Measurements from ENCODE around the gene ACOX3.

The ACOX3 gene

GRCh38 chr4:8467016-8467415, 26.5 kb upstream of the ACOX3 start:
- DNase-seq (ENCODE audit: low spot score): no peak

DNA sequence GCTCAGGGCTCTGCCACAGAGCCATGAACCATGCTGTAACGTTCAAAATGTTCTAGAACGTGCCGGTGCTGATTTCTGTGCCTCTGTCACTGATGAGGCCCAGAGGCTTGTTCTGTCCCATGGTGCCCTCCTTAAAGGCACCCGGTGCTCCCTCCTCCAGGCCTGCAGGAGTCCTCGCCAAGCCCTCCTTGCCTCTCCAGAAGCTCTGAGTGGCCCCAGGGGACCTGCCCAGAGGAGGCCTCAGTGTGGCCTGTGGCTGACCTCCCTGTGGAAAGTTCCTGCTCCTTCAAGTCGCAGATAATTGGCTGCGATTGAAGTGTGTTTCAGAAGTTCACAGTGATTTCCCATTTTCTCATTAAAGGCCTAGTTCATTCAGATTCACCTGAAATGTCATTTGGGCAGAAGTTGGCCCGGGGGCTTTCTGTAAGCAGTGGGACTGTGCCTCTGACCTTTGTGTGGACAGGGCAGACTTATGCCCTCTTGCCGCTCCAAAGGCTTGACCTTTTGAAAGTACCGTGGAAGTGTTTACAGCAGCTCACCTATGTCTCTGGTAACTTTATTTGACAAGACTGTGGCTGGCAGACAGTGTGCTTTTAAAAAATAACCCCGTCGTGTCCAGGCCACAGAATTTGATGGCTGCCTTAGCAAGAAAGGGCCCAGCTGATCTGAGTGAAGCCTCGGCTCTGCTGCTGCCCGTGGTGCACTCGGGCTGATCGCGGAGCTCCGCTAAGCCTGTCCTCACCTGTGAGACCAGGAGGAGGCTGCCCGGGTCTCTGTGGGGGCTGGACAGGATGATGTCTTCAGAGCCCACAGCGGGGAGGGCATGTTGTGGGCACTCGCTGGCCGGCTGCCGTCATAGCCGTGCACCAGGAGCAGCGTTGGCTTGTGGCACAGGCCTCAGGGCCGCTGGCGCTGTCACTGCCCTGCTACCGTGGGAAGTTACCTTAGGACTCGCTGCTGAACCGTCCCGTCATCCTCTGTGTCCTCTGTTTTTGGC, 25.4 kb upstream of the ACOX3 start:
- DNase-seq (ENCODE audit: low spot score): no peak

GRCh38 chr4:8464381-8464780, 23.9 kb upstream of the ACOX3 start:
- no peak for DNase-seq (ENCODE audit: low spot score)

DNA sequence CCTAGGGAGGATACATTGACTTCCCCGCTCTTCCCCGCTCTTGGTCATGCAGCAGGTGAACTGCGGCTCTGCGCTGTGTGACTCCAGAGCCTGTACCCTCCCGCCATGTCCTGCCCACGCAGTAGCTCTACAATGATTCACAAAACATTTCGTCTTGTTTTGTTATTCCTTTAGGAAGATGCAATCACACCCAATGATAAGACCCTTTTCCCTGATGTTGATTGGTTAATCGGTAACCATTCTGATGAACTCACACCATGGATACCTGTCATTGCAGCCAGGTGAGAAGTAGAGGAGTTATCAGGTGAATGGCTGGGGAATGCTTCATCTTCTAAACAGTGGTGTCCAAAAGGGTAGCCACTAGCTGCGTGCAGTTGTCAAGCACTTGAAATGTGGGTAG, 23.3 kb upstream of the ACOX3 start:
- DNase-seq (ENCODE audit: low spot score): no peak

- DNase-seq (ENCODE audit: low spot score): no peak
Observed at GRCh38 chr4:8461616-8462015, 21.1 kb upstream of the ACOX3 start.

- no peak for DNase-seq (ENCODE audit: low spot score)
Observed at GRCh38 chr4:8461086-8461485, 20.6 kb upstream of the ACOX3 start.

GRCh38 chr4:8459867-8460445, 19.4 kb upstream of the ACOX3 start:
- DNase-seq (ENCODE audit: low spot score): no peak

DNA sequence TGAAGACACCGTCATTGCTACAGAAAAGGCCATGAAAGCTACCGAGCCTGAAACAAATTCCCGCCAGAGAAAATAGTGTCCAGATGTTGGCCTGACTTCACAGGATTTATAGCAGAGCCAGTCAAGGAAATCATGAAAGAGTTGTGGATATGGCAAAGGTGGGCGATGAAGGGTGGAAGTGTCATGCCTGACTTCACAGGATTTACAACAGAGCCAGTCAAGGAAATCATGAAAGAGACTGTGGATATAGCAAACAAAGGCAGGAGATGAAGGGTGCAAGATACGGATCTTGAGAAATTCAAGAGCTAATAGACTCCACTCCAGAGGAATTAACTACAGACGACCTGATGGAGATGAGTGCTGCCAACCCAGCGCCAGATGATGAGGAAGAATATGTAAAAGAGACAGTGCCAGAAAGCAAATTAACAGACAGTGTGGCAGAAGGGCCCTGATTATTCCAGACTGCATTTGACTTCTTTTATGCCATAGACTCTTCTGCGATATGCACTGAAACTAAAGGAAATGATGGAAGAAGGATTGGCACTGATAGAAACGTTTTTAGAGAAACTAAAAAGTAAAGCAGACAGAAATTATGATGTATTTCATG, 17.2 kb upstream of the ACOX3 start:
- DNase-seq (ENCODE audit: low spot score): no peak

- no peak for DNase-seq (ENCODE audit: low spot score)
Observed at GRCh38 chr4:8453957-8454356, 13.4 kb upstream of the ACOX3 start.

GRCh38 chr4:8451440-8452182, 11.1 kb upstream of the ACOX3 start:
- DNase-seq (ENCODE audit: low spot score): no peak

DNA sequence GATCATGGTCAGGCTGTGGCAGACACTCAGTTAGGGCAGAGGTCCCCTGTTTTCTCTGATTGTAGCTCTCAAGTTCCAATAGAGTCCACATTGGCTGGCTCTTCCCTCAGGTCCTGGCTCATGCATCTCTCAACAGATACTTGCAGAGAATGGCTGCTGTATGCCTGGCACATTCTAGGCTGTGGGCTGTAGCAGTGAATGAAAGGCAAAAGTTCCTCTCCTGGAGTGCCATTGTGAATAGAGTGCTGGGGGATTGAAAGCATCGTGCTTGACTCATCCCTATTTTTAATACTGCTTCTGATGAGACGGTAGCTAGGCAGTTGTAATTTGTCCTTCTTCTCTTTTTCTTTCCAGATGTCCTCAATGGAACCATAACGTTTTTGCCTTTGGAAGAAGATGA, 5.6 kb upstream of the ACOX3 start:
- DNase-seq (ENCODE audit: low spot score): no peak

- no peak for DNase-seq (ENCODE audit: low spot score)
Observed at GRCh38 chr4:8443801-8444200, 3.3 kb upstream of the ACOX3 start.

DNA sequence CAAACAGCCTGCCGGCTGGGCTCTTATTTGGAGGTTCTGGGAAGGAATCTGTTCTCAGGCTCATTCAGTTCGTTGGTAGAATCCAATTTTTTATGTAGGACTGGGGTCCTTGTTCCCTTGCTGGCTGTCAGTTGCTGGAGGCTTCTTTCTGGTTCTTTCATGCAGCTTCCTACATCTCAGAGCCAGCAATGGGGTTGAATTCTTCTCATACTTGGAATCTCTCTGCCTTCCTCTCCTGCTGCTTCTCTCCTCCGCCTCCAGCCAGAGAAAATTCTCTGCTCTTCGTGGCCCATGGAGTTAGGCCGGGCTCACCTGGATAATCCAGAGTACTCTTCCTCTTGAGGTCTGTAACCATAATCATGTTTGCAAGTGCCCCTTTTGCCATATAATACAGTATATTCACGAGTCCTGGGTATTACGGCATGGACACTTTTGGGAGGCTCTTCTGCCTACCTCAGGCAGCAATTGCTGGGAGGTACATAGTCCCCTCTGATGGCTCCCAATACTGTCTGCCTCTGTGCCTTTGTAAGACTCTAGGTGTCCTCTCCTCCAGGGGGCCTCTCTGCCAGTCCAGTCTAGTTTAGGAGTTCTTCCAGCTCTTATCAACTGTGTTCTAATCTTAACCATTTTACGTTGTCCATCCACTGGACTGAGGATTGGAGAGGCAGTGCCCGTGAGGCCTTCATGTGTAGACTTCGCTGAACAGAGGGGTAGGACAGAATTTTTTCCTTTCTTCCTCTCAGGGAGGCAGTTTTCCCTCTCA, 2.3 kb upstream of the ACOX3 start:
- DNase-seq (ENCODE audit: low spot score): peak; percentile 23

- DNase-seq (ENCODE audit: low spot score): peak; percentile 36
Observed at GRCh38 chr4:8441499-8442091, 1.1 kb upstream of the ACOX3 start.

- peak; percentile 65 for DNase-seq (ENCODE audit: low spot score)
Observed at GRCh38 chr4:8439914-8440491, 520 bp downstream of the ACOX3 start.

GRCh38 chr4:8439168-8439567, 1.4 kb downstream of the ACOX3 start:
- DNase-seq (ENCODE audit: low spot score): peak; percentile 8

DNA sequence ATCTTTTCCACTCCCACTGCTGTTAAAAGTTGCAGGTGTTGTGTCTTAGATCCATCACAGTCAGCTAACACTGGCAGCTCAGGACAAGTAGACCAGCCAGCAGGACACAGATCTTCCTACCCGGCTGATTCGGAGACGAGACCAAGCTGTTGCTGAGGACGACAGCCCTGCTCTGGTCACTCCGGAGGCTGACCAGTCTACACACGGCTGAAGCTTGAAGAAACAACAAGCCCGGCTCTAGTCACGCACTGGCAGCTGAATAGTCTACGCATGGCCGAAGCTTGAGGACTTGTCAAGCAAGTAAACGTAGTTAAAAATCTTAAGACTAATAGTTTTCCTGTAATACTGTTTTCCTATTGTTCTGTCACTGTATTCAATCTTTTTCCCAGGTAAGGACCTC, 1.8 kb downstream of the ACOX3 start:
- DNase-seq (ENCODE audit: low spot score): no peak

DNA sequence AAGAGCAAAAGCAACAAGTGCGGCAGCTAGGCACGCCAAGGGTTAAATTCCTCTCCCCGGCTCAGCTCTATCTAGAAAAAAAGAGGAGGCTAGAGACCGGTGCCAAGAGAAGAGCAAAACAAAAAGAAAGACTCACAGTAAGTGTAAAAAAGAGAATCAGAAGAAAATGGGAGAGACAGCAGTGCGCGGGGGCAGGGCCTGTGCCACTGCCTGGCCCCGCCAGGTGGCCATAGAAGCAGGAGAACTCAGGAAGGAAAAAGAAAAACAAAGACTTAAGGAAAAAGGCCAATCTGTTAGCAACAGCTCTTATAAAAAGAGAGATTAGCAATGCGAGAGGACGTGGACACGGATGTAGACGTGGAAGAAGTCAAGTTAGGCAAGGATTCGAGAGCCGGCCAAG, 3.2 kb downstream of the ACOX3 start:
- DNase-seq (ENCODE audit: low spot score): no peak

GRCh38 chr4:8435656-8436121, 4.8 kb downstream of the ACOX3 start:
- no peak for DNase-seq (ENCODE audit: low spot score)

- DNase-seq (ENCODE audit: low spot score): no peak
Observed at GRCh38 chr4:8434251-8435073, 6.1 kb downstream of the ACOX3 start.
